Activated CD8-positive, alpha-beta memory T cell treated with anti-CD3 and anti-CD28 coated beads for 1 hour (primary cell): Measurements from ENCODE around the gene SLAMF6.

Source experiments
- DNase-seq, 2 donors: peaks; one replicate each; pipeline ENCODE4 v3.0.0-alpha.2; 2020; ENCODE audit warnings: low read depth in 1 of 2; ENCODE audit errors: extremely low read depth in 1 of 2

SLAMF6 gene

GRCh38 chr1:160437432-160438316 is 85.4 kb downstream of the SLAMF6 start:
- no peak for DNase-seq

GRCh38 chr1:160436966-160437365 is 86.1 kb downstream of the SLAMF6 start:
- DNase-seq: no peak
